ENCODE results near the gene RIPK1. TPM values are rescaled to one million over a fixed set of nuclear protein-coding genes. Genes with fewer than 3 reads are reported as not detected.

The RIPK1 gene
- total and polyA plus RNA-seq, 9 of the 15 experiments (the other 6 are each of a cell fraction or from before 2014, with no cell fraction given): 3.8 to 24.9 (median 17.7) TPM

- TF ChIP-seq ZNF395 (CRISPR knock-in tag; IDR thresholded peaks at IDR 0.05) (peak; percentile 79), PBX2 (CRISPR knock-in tag; IDR thresholded peaks at IDR 0.05; ENCODE audit: low read depth) (no peak), PBX2 (tag; conservative IDR thresholded peaks at IDR 0.05; ENCODE audit: low read depth) (no peak), JUND (IDR thresholded peaks at IDR 0.05; ENCODE audit: borderline replicate concordance, low read depth, low read length) (peak; percentile 62), JUND (tag; IDR thresholded peaks at IDR 0.05; ENCODE audit: borderline replicate concordance, low read depth, low read length) (no peak; the same call in 2 of the 3 replicates), MBD2 (IDR thresholded peaks at IDR 0.05; ENCODE audit: borderline replicate concordance, low read depth) (peak; percentile 73), RFX1 (IDR thresholded peaks at IDR 0.05) (no peak), E2F4 (CRISPR knock-in tag; IDR thresholded peaks at IDR 0.05; ENCODE audit: low read depth) (no peak), ZNF3 (CRISPR knock-in tag; IDR thresholded peaks at IDR 0.05) (no peak), RNF219 (CRISPR knock-in tag; IDR thresholded peaks at IDR 0.05) (no peak), ARID3B (CRISPR knock-in tag; IDR thresholded peaks at IDR 0.05; ENCODE audit: borderline replicate concordance) (no peak), MCM7 (IDR thresholded peaks at IDR 0.05) (no peak), ZFPM2 (CRISPR knock-in tag; IDR thresholded peaks at IDR 0.05) (no peak), ZFP1 (CRISPR knock-in tag; IDR thresholded peaks at IDR 0.05) (no peak), PATZ1 (CRISPR knock-in tag; IDR thresholded peaks at IDR 0.05; ENCODE audit: borderline replicate concordance) (no peak)
Measured at GRCh38 chr6:3068329-3069214, at the start of gene RIPK1 (continued).
